HG02610 (cell line): ENCODE results near the gene ACAD9.
"Not testable (repeated sequence)": the region's sequence is repeated elsewhere in the genome, so short reads cannot be mapped to it uniquely, and the experiment has no call there.

Experiments
- ATAC-seq: cut with Tn5 transposase; IDR thresholded peaks from one replicate; pipeline ENCODE4 v1.9.1; 2021; ENCODE audit warnings: mild to moderate bottlenecking, moderate library complexity; ENCODE audit not compliant: unreplicated experiment

Gene ACAD9

DNA sequence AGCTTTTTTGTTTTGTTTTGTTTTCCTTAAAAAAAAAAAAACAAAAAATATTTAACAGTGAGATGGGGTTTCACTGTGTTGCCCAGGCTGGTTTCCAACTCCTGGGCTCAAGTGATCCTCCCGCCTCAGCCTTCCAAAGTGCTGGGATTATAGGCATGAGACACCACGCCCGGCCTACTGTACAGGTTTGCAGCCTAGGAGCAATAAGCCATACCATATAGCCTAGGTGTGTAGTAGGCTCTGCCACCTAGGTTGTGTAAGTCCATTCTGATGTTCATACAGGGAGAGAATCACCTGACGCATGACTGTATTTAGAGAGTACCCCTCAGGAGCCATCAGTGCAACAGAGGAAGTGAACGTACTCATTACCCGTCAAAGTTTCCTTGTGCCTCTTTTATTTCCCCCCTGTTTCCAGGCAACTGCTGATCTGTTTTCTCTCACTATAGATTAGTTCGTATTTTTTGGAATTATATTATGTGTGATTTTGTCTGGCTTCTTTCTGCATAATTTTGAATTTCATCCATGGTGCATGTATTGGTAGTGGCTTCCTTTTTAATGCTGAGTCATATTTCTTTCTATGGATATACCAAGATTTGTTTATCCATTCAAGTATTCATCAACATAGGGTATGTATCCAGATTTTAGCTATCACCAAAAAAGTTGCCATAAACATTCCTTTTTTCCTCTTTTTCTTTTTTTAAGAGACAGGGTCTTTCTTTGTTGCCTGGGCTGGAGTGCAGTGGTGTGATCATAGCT is 9.9 kb downstream of the ACAD9 start:
- no peak for ATAC-seq

DNA sequence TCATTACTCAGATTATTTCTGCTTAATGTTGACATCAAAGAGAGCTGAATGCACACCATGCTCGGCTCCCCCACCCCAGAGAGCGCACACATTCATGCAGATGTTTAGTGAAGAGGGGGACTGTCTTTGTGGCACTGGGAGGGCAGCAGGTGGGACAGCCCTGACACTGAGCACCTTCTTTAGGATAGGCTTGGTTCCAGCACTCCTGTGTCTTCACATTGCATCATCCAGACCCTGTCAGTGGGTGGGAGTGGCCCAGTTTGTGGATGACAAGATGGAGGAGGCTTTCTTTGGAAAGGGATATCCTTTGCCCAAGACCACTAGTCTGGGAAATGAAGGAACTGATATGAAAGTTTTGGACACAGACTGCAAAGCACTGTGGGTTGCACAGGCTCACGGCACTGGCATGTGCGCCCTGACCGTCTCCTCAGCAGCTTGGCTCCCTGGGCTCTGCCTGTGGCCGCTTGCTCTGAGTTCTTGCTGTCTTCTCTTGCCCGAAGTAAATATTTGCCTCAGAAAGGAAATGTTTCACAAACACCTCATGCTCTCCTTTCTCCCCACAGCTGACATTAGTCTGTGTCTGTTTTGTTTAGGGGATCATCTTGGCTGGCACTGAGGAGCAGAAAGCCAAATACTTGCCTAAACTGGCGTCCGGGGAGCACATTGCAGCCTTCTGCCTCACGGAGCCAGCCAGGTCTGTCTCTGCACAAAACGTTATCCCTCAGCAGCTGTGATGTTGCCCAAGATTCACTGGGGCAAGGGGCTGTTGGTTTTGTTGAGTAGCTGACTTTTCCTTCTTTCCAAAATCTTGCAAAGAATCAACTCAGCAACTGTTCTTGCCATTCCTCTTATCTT is 16.6 kb downstream of the ACAD9 start:
- no peak for ATAC-seq

DNA sequence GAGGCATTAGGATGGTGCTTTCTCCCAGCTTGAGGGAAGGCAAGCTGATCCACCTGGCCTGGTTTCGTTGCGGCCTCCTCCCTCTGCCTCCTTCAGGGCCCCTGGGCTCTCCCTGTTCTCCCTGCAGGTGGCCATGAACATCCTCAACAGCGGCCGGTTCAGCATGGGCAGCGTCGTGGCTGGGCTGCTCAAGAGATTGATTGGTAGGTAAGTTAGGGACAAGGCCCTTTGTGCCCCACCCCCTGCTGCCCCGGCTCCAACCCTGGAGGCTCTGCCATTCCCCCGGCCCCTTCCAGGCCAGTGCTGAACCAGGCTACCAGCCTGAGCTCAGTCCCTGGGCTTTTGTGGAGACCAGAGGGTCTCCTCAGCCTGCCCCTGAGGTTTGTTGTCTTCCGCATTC is 23.0 kb downstream of the ACAD9 start:
- ATAC-seq: no peak

DNA sequence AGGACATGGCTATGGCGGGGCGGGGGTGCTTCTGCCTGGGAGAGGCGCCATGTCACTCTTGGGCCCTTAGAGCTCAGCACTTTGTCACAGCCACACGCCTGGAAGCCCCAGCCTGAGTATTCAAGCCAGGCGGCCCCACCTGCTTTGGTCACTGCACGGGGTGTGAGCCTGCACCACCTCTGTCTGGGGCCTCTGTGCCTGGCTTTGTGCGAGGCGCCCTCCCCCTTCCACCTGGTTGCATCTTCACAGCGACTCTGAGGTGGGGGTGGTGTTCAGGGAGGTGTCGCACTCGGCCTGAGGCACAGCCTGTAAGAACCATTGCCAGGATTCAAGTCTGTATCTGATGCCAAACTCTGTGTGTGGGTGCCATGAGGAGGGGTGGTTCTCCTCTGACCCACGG is 24.1 kb downstream of the ACAD9 start:
- ATAC-seq: no peak

DNA sequence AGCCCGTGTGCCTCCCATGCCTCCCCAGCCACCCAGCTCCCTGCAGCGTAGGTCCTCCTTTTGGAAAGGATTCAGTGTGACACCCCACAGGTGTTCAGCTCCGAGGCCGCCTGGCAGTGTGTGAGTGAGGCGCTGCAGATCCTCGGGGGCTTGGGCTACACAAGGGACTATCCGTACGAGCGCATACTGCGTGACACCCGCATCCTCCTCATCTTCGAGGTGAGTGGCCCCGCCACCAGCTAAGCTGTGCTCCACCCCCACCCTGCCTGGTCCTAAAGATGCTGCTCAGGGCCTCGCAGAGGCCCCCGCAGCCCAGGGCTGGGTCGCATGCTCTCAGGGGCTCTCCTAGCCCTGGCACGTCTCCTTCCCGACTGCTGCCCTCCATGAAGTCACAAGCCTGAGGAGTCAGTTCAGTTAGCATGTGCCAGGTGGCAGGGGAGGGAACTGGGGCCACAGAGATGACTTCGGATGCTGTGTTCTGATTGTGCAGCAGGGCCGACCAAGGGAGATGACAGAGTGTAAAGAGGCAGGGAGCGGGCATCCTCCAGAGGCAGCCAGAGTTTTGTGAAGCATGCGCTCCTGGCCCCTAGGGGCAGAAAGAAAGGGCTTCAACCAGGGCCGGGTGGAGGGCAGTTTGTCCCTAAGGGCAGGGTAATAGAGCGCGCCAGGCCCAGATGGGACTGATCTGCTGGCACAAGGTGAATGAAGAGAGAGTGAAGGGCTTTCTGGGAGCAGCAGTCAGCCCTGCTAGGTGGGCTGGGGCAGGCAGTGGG is 26.8 kb downstream of the ACAD9 start:
- no peak for ATAC-seq

DNA sequence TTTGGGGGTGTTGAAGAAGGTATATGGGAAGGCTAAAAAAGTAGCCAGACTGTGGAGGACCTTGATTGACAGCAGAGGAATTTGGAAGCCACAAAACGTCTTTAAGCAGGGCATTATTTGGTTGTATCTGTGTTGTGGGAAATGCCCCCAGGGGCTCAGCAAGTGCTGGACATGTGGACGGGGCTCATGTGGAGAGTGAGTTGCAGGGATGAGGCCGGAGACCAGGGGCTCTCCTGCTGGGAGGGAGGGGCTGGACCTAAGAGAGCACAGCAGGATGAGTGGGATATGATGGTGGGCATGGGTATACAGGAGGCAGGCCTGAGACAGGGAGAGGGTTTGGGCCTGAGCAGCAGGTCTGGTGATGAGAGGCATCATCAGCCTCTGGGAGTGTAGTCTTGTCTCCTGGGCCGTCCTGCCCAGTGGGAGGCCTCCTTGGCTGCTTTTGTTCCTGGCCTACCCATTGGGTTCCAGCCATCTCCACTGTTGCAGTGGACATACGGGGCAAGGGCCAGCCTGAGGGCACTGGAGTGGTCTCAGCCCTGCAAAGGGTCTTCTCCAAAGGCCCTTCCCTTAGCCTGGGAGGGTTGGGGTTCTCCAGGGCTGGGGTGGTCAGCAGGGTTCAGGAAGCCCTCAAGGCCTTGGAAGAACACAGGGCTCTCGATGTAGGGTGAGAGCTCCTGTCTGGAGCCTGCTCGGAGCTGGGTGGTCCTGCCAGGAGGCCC is 27.5 kb downstream of the ACAD9 start:
- no peak for ATAC-seq

DNA sequence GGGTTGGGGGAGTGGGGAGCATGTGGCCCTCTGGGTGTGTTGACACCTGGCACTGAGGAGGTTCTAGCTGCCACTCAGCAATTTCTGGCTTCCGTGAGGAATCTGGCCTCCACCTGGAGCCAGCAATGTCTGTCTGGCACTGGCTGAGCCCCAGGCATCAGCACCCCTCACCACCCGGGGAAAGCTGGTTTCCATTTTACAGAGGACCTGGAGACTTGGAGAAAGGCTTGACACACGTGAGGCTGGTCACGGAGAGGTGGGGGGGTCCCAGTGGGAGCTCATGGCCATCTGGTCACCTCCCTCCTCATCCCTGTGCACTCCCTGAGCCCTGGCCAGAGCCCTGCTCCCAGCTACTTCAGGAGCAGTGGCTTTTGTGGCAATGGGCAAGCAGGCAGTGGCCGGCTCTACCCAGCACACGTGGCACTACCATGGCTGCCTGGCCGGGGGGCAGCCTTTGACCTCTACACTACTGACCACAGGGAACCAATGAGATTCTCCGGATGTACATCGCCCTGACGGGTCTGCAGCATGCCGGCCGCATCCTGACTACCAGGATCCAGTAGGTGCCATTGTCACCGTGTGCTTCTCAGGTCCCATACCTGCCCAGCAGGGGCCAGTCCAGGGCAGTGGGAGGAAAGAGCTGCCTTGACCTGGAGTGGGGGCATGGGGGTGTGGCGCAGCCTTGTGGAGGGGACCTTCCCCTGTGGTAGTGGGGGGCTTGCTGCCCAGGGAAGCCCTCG is 28.5 kb downstream of the ACAD9 start:
- no peak for ATAC-seq

DNA sequence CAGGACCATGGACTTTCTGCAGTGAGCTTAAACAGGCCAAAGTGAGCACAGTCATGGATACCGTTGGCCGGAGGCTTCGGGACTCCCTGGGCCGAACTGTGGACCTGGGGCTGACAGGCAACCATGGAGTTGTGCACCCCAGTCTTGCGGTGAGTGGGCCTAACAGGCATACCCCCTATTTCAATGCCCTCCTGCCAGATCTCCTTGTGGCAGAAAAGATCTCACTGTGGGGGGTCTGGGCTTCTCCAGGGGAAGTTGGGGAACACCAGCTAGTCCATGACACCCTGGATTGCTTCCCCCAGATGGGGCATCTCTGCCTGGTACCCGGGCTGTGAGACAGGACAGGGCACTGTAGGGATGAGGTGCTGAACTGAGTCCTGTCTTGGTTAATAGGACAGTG is 29.5 kb downstream of the ACAD9 start:
- no peak for ATAC-seq

DNA sequence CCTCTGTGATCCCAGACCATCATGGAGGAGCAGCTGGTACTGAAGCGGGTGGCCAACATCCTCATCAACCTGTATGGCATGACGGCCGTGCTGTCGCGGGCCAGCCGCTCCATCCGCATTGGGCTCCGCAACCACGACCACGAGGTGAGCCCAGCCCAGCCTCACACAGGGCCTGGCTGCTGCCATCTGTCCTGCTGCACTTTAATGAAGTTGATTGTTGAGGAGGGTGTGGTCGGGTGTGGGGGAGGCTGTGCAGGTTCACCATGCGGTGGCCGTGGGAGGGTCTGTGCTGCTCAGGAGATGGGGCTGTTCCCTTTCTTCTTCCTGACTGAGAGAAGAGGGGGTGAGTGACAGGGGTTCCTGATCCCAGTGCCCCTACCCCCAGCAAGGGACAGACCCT is 30.6 kb downstream of the ACAD9 start:
- ATAC-seq: no peak

DNA sequence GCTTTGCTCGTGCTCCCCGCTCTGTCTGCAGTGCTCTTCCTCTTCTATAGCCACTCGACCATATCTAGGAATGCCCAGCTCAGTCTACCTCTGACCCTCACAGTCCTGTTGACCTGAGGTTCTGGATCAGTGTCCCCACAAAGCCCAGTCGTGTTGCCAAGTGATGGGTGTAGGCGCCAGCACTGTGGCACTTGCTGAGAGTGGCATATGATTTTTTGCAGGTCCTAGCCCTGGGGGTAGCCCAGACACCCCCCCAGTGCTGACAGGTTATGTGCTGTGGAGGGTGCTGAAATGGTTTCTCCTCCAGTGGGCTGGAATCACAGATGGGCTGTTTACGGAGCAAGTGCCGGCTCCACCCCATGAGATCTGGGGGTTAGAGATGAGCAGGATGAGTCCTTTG is 32.5 kb downstream of the ACAD9 start:
- no peak for ATAC-seq

DNA sequence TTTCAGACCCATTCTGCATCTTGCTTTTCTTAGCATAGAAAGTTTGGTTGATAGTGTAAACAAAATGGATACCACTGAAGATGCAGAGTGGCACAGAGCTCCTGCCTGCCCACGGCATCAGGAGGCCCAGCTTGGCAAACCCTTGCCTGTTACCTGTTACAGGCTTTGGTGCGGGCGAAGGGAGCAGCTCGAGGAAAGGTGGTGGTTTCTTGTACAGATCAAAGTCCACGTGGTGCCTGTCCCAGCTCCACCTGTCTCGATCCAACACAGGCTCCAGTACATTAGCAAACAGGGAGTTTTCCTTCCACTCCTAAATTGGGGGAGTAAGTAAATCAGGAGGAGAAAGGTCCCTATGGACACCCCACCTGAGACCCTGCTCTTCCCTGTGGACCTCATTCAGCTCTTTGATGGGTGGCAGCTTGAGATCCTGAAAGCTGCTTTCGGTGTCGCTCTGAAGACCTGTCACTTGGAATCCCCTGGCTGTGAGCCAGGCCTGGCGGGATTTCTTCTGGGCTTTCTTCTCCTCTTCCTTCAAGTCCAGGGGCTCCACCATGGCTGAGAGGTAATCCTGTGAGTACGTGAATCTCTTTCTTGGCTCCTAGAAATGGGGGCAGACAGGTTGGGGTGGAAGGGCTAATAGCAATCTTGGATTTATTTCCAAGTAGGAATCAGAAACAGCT is 35.7 kb downstream of the ACAD9 start:
- ATAC-seq: no peak

DNA sequence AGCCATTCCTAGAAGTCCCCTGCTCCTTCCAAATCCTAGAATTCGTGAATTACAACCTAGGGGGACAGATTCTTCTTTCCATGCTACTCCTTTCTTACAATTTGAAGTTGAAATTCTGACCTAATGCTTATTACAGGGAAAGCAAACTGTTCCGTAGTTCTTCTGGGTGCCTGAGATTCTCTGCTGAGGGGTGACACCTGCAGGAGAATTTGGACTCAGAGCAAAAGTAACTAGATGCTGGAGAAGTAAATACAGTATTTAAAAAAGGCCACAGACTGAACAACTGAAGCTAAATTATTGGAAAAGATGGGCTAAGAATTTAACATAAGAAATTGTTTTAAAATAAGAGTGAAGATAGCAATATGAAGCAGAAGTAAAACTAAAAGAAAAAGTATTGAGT is 37.9 kb downstream of the ACAD9 start:
- no peak for ATAC-seq

DNA sequence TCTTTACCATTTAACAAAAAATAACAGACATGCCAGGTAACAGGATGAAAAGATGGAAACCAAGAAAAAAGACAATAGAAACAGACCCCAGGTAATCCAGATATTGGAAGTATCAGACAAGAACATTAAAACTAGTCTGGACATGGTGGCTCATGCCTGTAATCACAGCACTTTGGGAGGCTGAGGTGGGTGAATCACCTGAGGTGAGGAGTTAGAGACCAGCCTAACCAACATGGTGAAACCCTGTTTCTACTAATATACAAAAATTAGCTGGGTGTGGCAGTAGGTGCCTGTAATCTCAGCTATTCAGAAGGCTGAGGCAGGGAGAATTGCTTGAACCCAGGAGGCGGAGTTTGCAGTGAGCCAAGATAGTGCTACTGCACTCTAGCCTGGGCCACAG is 40.6 kb downstream of the ACAD9 start:
- ATAC-seq: no peak

DNA sequence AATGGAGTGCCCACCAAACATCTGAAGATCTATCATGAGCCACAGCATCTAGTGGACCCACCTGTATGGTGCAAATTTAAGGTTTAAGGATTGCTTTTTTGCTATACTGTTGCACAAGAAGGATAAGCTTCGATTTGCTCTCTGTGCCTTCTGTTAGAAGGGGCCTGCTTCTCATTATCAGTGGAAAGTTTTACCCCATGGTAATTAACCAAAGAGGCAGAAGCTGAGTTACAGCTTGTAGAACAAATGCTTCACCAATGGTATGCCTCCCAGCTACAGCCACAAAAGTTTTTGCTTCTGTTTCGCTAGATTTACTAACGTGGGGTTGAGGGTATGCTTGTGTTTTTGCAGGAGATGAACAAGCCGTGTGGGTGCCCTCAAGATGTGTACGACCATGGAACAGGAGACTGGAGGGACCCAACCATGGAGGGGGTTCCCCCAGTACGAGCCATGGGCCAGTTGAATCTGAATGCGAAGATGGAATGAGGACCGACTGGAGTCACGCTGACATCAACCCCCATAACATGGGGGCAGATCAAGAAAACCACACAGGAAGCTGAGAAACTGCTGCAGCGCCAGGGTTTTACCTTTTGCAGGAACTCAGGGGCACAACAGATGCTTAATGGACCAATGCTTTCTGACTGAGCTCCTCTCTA is 43.5 kb downstream of the ACAD9 start:
- no peak for ATAC-seq

DNA sequence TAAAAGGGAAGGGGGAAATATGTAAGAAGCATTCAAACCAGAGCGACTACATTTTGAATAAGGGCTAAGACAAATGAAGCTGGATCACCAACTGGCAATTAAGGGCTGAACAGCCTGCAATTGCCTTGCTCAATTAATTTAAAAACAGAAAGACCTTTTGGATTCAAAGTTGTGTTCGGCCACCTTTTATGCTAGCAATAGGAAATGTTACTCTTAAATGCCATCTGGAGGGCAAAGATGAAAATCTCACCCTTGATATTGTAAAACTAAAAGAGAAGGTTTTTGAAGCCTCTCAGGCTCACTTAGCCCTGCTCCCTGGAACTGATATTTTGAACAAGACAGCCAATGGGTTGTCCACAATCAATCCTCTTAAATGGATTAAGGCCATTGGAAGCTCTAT is 44.2 kb downstream of the ACAD9 start:
- ATAC-seq: no peak

DNA sequence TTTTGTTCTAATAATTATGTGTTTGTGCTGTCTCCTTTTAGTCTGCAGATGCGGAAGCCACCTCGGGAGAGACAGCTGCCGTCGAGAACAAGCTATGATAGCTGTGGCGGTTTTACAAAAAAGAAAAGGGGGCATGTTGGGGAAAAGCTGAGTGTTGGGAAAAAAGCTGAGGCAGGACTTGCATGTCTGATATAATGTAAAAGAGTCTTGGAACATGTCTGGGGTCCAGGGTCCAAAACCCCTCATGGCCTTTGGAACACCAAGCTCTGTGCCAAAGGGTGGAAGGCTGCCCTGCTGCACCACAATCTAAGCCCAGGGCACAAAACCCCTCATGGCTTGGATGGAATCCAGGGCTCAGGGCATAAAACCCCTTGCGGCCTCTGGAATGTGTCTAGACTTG is 44.6 kb downstream of the ACAD9 start:
- ATAC-seq: not testable (repeated sequence)

DNA sequence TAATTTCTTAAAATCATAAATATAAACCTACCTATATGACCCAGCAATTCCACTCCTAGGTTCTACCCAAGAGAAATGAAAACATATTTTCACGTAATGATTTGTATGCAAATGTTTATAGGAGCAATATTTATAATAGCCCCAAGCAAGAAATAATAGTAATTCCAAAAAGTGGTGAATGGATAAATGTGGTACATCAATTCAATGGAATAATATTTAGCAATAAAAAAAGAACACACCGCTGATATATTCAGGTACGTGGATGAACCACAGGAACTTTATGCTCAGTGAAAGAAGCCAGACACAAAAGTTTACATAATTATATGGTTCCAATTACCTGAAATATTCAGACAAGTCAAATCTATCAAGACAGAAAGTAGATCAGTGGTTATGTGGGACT is 49.9 kb downstream of the ACAD9 start:
- ATAC-seq: no peak

DNA sequence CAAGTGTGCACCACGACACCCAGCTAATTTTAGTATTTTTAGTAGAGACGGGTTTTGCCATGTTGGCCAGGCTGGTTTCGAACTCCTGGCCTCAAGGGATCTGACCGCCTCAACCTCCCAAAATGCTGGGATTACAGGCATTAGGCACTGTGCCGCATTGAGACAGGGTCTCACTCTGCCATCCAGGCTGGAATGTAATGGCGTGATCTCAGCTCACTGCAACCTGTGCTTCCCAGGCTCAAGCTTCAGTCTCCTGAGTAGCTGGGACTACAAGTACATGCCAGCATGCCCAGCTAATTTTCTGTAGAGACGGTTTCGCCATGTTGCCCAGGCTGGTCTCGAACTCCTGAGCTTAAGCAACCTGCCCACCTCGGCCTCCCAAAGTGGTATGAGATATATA is 51.6 kb downstream of the ACAD9 start:
- ATAC-seq: no peak

DNA sequence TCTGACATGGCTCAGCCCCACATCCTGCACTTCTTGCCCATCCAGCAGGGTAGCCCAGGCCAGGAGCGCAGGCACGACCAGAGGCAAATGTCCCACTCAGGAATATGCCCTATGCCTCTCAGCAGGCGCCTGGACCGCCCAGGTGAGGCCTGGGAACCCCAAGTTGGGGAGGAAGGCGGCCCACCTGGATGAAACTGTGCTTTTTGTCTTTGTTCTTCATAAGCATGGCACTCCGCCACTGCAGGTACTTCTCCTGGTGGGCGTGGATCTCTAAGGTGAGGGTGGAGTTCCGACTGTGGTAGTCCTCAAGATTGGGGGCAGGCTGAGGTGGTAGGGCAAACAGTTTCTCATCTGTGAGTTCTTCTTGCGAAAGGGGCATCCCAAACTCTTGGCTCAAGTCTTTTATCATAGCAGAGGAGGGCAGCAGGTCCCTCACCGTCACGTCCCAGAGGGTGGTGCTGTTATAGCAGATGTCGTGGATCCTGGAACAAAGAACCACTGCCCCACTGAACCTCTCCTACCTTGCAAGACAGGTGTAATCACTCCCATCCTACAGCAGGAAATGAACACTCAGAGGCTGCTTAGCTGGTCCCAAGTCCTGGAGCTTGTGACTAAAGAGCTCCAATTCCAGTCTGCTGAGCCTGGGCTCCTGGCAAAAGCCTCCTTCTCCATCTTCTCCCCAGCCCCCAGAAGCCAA is 53.2 kb downstream of the ACAD9 start:
- ATAC-seq: no peak
